ENCODE results near the gene RDH8.

RDH8 gene

DNA sequence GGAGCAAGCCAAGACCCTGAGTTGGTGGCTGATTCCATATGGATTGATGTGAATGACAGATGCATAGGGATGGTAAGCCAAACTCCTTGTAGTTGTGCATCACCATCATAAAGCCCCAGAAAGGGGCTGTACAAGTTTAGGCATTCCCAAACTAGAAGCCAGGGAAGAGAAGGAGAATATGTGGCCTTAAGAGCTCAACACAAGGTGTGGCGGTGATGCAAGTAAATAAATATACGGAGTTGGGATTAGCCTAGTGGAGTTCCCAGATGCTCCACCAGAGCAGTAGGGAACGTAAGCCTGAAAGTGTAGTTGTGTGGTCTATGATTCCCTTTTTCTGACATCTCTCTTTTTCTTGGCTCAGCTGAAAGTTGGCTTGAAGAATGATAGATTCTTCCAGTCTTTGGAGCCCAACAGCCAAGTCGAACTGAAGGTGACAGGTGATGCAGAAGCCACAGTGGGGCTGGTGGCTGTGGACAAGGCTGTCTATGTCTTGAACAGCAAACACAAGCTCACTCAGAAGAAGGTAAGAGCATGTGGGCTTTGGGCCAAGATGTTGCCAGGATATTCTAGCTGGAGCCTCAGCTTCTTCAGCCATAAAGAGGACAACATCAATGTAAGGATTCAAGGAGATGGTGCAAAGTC, 30.1 kb downstream of the RDH8 start:
- no peak for DNase-seq

DNA sequence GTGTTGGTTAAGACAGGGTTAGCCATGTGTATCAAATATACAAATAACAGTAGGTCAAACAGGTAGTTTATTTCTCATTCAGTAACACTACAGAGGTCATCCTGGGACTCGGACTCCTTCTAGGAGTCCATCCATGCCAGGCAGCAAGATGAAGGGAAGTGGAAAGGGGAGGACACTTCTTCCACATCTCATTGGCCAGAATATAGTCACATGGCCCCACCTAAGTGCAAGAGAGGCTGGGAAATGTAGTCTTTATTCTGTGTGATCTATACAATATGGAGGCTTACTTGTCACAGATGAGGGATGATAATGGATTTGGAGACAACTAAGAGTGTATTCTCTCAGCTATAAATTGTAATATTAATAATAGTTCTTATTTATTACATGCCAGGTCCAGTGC, 31.1 kb downstream of the RDH8 start:
- no peak for DNase-seq

DNA sequence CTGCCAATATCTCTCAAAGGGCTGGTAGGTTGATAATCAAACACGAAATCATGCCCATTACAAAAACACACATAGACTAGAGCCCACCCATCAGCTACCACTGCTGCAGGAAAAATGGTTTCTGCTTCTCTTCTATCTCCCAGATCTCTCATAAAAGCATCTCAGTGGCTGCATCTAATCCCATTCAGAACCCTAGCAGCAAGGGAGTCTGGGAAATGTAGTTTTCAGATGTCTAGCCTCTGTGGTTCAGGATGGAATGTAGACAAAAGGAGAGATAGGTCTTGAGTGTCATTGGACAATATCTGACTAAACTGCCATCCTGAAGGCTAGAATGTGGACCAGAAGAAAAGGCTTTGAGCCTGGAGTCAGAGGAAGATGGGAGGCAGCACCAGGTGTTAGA, 32.1 kb downstream of the RDH8 start:
- no peak for DNase-seq

DNA sequence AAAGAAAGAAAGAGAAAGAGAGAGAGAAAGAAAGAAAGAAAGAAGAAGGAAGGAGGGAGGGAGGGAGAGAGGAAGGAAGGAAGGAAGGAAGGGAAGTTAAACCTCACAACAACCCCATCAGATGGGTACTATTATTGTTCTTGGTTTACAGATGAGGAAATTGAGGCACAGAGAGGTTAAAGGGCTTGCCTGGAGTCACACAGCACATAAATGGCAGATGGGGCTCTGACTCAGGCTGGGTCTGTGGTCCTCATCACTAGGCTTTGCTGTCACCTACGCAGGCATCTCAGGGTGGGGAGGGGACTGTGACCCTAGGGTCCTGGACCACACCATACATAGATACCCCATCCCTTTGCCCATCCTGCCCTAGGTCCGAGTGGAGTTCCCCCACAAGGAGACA, 36.3 kb downstream of the RDH8 start:
- DNase-seq: no peak

DNA sequence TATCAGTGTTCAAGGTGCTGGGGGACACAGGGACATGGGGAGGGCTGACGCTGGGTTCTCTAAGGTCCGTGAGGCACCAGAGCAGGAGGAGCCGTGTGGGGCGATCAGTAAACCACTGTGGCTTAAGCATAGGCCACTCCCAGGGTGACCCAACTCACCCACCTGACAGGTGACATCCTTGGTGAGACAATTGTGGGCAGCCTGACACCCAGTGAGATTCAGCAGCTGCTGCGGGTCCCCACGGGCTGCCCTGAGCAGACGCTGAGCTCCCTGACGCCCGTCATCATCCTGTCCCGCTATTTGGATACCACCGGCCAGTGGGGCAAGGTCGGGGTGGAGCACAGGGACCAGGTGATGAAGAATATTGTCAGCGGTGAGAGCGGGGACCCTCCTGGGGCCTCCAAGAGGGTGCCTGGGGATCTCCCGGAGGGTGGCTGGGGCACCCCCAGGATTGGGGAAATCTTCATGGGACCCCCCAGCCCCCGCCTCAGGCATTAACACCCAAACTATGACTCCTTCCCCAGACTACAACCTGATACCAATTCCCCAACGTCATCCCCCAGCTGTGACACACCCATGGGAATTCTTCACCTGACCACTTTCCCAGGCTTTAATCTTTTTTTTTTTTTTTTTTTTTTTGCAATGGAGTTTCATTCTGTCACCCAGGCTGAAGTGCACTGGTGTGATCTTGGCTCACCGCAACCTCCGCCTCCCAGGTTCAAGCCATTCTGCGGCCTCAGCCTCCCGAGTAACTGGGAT, 39.5 kb downstream of the RDH8 start:
- no peak for DNase-seq

DNA sequence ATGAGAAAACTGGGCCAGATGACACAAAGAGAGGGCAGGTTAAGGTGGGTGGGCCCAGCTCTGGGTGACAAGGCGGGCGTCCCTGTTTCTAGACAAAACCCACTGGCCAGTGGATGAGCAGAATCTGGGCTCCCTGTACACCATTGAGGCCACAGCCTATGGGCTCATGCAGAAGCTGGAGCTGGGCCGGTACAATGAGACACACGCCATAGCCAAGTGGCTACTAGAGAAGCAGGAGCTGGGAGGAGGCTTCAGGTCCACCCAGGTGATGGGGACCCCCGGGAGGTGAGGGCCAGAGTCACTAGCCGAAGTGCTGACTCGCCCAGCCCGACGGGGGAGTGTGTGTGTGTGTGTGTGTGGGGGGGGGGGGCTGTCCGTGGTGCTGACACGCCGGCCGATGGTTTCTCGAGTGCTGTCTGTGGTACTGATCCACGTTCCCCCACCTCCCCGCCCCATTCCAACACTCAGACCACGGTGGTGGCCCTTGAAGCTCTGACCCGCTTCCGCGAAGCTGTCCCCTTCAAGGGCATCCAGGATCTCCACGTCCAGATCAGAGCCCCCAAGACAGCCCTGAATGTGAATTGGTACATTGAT, 48.5 kb downstream of the RDH8 start:
- no peak for DNase-seq

DNA sequence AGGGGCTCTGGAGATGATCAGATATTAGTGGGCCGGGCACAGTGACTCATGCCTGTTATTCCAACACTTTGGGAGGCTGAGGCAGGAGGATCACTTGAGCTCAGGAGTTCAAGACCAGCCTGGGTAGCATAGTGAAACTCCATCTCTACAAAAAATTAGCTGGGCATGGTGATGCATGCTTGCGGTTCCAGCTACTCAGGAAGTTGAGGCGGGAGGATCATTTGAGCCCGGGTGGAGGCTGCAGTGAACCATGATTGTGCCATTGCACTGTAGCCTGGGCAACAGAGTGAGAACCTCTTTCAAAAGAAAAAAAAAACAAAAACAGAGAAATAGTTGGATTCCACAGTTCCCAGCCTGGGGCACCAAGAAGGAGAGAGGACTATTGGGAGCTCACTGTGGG, 54.9 kb downstream of the RDH8 start:
- DNase-seq: no peak

DNA sequence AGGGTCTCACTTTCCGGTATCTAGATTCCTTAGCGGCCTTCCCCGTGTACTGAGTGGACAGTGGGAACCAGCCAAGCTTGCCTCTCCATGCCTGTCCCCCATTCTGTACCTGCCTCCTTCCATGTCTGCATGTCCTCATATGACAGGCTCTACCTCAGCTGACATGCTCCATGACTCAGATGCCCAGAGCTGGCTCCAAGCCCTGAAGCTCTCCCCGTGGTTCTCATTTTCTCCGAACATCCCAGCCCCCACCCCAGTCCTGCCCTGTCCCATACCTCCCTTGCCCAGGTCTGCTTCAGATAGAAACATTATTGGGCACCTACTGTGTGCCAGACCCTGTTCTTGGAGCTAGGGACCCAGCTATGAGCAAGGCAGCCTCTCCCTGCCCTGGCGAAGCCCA, 55.8 kb downstream of the RDH8 start:
- no peak for DNase-seq

DNA sequence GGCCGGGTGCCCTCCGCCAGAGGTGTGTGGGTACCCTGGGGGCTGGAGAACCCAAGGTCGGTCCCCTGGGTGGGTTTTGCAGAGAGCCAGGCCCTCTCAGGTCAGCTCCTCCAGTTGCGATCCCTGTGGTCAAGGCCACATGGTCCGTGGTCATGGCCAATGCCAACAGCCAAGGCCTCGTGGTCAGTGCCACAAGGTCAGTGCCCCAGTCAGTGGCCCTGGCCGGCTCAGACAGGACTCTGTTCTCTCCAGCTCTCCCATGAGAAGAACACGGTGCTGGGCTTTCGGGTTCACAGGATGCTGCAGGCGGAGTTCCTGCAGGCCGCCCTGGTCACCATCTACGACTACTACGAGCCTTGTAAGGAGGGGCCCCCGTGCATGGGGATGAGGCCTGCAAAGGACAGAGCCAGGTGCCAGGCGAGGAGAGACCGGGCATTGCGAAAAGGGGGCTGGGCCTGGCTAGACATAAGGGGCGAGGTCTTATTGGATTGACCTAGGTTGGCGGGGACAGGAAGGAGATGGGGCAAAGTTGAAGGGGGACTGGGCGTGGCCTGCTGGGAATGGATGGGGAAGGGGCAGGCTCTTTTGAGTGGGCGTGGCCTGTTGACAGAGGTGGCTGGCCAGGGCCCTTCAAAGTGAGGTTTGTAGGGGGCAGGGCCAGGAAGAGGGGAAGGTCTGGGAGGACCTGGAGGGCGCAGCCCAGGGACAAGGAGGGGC, 57.6 kb downstream of the RDH8 start:
- DNase-seq: no peak

Measured in activated CD8-positive, alpha-beta memory T cell treated with anti-CD3 and anti-CD28 coated beads for 24 hours (primary cell).